ENCODE measurements around the gene HS3ST5.
"Not testable (repeated sequence)": the region's sequence is repeated elsewhere in the genome, so short reads cannot be mapped to it uniquely, and the experiment has no call there.

The HS3ST5 gene

DNA sequence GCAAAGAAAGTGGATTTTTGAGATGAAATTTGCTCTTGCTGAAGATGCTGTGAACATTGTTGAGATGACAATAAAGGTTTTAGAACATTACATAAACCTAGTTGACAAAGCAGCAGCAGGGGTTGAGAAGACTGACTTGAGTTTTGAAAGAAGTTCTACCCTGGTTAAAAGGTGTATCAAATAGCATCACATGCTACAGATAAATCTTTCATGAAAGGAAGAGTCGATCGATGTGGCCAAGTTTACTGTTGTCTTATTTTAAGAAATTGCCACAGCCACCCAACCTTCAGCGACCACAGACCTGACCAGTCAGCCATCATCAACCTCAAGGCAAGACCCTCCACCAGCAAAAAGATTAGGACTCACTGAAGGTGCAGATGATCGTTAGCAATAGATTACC lies 155.3 kb downstream of the HS3ST5 start:
- no peak for DNase-seq

DNA sequence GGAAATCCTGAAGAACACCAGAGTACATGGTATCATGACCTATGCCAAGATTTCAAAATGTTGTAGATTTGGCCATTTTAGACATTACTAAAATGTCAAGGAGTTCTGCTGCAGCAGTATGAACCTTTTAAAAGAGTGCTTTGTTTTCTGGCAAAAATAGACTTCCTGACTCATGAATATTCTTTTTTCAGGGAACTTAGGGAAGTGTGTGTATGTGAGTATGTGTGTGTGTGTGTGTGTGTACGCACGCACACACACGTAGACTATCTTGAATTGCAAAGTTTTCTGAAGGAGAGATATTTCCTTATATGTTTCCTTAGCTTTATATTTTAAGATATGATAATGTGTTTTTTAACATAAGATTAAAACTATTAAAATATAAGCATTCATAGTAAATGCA lies 161.2 kb downstream of the HS3ST5 start:
- DNase-seq, result no peak

DNA sequence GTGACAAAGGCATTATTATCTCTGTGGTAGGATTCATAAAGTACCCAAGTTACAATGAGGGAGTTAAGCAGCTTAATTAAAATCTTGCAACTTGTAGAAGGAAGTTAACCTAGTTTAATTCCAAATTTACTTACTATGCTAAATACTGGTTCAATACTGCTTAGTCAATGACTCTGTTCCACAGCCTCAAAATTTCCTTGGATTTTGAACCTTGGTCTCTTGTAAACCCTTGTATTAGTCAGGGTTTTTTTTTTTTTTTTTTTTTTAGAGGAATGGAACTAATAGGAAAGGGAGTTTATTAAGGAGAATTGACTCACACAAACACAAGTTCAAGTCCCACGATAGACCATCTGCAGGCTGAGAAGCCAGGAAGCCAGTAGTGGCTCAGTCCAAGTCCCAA lies 163.4 kb downstream of the HS3ST5 start:
- no peak for DNase-seq

DNA sequence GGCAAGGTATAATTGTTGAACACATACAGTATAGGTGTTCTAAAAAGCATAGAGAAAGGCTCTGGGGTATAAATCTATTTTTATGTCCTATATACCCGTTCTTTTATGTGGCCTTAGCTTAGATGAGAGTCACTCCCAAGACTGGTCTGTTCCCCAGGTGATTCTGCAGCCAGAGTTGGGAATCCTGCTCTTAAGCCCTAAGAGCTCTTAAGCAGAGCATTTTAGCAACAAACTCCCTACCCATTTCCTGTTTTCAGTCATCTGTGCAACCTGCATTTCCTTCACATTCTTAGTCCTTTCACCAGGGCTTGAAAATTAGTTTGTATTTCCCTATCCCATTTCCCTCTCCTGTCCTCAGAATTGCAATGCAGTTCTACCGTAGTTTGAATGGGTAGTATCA lies 166.1 kb downstream of the HS3ST5 start:
- DNase-seq, result no peak

DNA sequence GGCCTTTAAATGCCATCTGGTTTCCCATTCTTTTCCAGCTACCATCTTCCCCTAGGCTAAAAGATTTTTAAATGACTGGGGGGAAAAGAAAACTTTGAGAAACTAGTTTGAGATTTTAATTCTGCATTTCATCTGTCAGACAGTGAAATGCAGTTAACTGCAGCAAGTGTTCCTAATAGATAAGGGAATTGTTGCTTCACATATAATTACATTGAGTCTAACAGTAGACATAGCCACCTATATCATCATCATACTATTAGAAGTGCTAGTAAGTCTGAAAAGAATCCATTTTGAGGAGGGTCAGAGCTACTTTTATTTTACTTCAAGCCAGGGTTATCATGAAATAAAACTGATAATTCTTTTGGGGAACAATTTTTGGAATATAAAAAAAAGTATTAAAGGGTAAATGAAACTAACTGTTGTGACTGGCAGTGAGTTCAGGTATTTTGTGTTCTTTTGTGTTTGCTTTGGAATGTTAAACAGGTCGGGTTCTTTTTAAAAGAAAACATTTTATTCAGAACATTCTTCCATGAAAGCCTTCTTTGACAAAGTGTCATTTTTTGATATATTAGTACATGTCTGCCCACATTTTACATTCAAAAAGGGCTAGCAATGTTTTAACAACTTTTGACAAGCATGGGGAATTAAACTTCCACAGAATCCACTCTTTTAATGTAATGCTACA lies 170.1 kb downstream of the HS3ST5 start:
- no peak for DNase-seq

DNA sequence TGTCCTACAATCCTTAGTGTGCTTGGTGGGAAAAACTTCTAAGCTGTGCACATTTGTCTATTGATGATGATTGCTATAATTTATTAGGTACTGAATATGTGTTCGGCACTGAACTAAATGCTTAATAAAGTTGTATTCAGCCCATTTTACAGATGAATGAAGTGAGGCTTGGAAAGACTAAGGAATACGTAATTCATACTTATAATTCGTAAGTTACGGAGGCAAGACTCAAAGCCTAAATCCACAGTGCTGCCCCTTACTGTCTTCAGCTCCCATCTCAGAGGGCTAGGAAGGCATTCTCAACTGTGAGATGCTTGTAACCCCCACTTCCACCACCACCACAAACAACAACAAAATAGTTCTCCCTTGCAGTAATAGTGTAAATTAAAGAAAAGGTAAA lies 171.3 kb downstream of the HS3ST5 start:
- no peak for DNase-seq

DNA sequence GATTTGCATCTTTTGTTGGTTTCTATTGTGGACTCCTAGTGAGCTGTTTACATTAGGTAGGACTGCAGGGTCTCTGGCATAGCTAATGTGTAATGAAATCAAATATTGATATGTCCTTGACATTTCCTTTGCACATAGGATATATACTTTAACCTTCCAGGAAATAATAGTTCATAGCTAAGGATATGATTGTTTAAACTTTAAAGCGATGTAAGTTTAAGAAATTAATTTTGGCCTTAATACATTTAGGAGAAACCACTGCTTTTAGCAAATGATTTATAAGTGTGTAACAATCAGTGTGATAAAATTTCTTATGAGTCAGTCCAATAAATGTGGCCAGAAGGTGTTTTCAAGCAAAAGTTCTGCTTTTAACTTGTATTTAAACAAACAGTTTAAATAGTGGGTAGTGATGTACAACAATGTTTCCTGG lies 171.8 kb downstream of the HS3ST5 start:
- no peak for DNase-seq

DNA sequence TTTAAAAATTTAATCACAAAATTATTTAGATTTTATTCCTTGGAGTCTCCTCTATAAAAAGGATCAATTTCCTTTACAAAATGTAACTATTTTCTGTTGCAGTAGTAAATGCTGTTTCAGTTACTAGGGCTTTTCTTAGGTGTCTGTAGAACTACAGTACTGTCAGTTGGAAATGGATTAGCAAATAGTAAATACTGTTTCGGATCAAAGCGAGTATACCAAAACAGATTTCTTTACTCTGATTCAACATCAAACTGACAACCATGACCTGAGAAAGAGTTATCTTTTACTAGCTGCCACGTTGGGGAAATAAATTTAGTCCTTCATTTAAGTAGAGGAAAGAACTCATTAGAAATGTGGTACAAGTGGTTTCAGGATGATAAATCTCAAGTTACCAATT lies 172.5 kb downstream of the HS3ST5 start:
- DNase-seq, result no peak

DNA sequence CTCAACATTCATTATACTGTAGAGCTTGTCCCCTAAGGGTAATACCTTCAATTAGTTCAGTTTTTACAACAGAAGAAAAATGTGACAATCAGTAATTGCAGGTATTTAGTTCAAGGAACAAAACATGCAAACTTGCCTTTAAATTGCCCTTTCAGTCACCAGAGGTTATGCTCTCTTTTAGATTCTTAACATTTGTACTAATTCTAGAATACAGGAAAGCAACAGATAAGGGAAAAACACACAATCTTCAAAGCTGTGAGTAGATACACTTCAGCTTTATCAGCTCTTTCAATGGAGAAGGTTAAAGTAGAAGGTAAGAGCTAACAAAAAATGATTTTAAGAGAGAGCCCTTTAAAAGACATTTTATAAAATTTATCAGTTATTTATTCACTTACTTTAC lies 173.1 kb downstream of the HS3ST5 start:
- DNase-seq, result no peak

DNA sequence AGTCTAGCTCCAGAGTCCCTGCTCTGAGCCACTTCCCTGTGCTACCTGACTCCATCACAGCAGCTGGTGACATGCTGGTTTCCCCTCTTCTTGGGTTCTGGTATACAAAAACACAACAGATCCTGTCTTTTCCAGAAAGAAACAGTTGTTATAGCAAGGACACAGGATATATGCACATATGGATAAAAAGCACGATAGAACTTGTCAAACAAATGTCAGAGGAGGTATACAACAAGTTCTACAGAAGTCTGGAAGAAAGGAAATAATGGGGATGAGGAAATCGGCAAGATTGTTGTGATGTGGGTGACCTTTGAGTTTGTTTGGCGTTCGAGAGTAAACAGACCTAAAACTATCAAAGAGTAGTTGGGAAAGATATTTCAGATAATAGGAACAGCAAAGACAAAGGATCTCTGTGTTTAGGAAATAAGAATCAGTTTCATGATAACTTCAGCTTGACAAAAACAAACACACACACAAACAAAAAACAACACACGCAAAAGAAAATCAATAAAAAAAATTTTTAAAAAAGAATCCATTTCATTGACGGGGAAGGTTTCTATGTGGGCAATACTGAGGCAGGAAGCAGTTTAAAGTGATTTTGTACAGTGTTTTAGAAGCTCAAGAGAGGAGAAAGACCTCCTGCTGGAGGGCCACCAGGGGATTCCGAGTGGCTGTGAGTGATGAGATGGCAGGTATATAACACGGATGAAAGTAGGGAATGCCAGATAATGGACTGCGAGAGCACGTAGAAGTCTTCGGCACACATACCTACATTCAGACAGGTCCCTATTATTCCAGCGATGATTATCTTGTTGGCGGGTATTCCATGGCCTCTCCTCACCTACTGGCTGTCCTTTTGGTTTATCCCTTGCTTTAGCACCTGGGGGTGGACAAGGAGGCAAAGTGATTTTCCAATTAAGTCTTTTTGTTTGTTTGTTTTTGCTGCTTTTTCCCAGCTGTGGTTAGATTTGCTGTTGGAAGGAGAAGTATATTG lies 174.9 kb downstream of the HS3ST5 start:
- DNase-seq, result no peak

DNA sequence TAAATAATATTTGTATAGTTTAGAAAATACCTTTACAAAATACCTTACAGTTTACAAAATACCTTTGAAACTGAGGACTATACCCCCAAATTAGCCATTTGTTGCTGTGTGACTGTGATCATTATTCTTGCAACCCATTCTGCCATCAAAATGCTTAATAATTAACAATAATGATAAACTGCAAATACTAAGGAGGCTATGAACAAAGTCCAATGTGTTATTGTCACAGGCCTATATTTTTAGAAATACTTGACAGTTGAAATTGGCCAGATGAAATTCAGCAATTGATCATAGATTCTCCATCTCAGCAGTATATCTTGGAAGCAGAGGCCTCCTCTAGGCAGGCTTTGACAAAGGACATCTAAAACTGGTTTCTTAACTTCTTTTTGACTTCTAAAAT lies 178.6 kb downstream of the HS3ST5 start:
- no peak for DNase-seq

DNA sequence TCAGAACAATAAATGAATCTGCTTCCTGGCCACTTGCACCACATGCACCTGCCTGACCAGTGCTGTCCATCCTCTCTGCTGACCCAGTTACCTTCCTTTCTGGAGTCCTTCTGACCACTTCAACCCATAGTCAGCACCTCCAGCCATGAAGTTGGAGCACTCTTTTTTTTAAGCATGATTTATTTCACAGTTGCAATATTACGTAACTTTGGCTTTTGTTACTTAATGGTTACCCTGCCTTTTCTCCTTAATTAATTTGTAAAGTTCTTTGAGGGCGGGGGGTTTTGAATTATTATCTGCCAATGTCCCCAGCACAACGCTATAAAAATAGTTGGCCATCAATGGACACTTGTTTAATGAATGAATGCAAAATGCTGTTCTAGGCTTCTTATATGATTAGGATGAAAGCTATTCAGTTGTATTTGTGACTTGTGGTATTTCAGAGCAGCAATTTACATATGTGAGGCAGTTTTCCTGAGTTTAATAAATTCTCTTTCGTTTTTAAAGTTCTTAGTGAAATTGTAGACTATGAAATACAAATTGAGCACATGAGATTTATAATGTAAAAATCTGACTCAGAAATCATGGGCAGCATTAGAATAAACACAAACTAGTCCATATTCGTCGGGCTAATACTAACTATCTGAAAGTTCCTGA lies 180.0 kb downstream of the HS3ST5 start:
- DNase-seq, result no peak

DNA sequence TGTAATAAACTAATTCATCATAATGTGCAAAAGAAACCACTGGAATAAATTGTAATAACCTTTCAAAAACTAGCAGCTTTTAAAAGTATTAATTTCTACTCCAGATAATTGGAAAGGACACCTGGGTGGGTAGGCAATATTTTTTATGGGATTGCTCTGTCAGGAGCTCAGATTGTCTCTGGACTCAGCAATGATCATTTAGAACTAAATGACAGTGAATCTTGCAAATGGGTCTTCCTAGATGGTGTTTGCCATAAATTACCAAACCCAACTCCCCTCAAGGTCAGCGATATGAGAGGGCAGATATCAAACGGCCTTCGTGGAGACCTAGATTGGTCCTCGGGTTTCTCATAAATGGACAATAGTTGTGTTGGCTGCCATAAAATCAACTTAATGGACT lies 181.9 kb downstream of the HS3ST5 start:
- no peak for DNase-seq

DNA sequence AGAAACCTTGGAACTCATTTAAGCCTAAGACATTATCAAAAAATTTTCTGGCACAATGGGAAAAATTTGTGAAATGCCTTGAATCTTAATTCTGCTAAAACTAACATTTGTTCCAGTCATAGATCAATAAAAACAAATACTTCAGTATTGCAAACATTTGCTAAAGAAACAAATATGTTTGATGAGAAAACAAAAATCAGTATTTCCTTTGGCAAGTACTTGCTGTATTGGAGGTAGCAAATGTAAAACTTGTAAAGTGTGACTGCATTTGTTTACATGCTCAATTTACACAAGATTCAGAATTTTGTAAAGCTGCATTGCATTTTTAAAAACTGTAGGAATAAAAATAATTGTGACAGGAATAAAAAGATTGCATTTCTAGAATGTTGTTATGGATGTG lies 183.1 kb downstream of the HS3ST5 start:
- no peak for DNase-seq

DNA sequence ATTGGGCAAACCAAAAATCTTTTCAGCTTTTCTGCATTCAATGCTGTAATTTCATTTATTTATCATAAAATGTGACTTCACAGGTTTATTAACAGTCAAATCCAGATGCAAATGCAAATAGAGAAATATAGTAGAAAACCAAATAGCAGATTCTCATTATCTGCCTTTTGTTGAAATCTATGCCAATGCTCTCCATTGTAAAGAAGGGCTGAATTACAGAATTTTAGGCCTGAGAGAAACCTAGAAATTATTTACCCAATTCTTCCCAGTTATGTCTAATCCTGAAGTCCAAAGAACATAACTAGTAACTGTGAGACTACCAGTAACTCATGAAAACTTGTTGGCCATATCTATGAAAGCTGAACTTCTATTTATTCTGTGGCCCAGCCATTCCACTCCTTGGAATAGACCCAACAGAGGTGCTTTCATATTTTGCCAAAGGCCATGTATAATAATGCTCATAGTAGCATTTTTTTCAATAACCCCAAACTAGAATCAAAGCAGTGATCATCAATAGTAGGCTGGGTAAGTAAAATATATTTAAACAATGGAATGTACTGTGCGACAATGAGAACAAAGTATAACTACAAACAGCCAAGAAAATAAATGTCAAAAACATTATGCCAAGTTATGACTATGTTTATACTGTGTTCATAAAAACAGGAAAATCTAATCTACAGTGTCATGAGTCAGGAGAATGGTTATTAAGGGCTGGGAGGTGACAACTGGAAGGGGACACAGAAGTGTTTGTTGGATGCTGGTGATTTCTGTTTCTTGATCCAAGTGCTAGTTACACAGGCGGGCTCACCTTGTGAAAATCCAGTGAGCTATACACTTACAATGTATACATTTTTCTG lies 183.8 kb downstream of the HS3ST5 start:
- no peak for DNase-seq

DNA sequence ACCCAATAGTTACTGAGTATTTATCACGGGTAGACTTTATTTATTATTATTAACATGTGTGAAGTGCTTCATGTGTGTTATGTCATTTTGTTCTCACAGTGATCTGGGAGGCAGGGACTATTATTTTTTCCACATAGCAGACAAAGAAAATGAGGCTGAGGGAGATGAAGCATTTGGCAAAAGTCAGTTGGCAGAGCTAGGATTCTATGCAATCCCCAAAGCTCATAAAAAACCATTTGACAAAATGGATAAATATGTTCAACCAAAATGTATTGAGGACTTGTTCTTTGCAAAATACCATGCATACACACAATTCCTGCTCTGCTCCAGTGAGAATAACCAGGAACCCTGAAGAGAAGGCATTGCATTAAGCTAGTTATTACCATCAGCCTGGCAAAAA lies 184.4 kb downstream of the HS3ST5 start:
- no peak for DNase-seq

DNA sequence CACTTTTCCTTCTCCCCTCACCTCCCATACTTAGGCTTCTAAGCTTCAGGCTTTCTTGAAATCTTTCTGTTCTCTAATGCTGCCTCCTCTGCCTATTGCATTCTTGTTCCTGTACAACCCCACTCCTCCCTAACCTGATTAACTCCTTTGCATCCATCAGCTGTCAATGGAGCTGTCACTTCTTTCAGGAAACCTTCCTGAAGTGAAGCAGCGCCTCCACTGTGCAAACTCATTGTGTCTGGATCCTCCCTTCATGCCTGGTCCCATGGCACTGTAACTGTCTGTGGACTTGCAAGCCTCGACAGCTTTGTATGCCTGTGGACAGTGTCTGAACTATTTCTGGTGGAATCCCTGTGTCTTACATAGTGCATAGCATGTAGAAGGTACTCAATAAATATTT lies 185.0 kb downstream of the HS3ST5 start:
- no peak for DNase-seq

DNA sequence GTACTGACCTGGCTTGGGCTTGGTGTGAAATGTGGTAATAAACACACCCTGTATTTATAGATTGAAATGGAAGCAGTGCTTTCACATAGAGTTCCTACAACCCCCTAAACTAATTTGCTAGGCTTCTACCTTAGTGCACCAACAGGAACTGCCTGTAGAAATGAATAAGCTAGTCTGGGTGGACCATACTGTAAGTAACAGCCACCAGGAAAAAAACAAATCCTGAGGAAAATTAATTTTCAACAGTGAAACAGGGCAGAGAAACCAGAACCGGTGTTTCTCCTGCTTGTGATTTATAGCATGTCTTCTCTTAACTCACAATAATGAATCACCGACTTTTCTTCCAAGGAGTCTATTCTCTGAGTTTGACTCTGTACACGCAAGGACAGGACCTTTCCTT lies 187.1 kb downstream of the HS3ST5 start:
- DNase-seq, result no peak

DNA sequence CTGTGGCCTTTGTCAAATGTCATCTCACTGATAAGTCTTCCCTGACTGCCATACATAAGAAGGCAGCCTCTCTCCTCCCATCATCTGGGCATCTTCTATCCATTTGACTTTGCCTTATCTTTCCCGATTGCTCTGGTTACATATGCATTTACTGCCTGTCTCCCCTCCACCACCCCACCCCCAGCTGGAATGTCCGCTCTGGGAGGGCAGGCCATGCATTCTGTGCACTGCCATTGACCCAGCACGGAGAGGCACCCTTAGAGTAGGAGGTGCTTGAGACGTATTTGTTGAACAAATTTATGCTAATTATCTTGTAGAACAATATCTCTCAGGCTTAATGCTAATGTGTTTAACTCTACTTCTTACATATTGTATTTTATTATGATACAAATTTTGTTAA lies 188.0 kb downstream of the HS3ST5 start:
- DNase-seq, result no peak

DNA sequence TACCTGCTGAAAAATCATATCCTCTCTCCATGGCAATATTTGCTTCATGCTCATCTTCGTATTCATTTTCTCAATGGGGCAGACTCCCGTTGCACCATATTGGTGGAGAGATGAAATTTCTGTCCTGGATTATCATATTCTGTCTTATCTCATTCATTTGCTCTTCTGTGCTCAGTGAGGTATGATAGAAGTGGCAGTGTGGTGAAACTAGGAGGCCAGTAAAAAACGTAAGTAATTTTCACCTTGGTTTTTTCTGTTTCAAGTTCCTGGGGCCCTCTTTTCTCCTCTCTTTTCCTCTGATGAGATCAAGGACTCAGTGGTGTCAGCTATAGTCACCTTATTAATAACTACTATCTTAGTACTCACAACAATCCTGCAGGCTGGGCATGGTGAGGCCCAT lies 189.4 kb downstream of the HS3ST5 start:
- DNase-seq, result no peak

DNA sequence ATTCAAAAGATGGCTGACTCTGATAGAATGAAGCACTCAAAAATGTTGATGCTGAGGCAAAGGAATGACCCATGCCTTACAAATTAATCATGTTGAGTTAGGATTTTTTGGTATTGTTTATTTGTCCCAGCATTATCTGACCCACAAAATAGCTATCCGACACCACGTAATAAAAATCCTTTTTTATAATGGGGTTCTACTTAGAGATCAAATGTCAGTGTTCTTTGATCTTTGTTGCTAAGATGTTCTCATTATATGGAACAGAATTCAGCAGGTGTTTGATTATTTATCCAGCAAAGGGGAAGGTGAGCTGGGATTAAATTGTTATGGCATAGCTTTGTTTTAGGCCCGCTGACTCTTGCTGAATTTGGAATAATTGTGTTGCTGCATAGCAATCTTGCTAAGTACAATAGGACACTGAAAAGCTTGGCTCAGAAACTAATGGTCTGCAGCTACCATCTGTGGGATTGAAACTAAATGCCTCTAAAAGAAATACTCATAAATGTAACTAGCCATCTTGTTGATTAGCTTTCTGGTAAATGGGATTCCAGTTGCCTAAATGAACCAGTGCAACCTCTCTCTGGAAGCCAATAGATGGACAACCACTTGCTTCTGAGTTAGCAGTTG lies 191.6 kb downstream of the HS3ST5 start:
- no peak for DNase-seq

DNA sequence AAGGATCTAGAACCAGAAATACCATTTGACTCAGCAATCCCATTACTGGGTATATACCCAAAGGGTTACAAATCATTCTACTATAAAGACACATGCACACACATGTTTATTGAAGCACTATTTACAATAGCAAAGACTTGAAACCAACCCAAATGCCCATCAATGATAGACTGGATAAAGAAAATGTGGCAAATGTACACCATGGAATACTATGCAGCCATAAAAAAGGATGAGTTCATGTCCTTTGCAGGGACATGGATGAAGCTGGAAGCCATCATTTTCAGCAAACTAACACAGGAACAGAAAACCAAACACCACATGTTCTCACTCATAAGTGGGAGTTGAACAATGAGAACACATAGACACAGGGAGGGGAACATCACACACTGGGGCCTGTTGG lies 193.6 kb downstream of the HS3ST5 start:
- DNase-seq, result not testable (repeated sequence)
